ENCODE data around the gene SGMS1.

Gene SGMS1

GRCh38 chr10:50567384-50567783, 56.4 kb downstream of the SGMS1 start:
- H3K9ac ChIP-seq (ENCODE audit: insufficient read length, low read depth) = no peak overlapping the region
- DNase-seq (ENCODE audit: low read depth, low spot score) = no peak

GRCh38 chr10:50566150-50566549, 57.6 kb downstream of the SGMS1 start:
- Histone ChIP-seq H3K9ac (ENCODE audit: insufficient read length, low read depth) (no peak overlapping the region), H3K36me3 (ENCODE audit: insufficient read depth, insufficient read length, low read length) (no peaks in the 10 kb centered on the region), H3K9me3 (ENCODE audit: insufficient read depth, low read length) (no peaks in the 10 kb centered on the region), H3K4me3 (ENCODE audit: insufficient read length, low read depth) (no peak overlapping the region), H3K4me1 (ENCODE audit: insufficient read depth, insufficient read length) (no peaks in the 10 kb centered on the region), H3K27me3 (ENCODE audit: insufficient read depth, insufficient read length) (no peaks in the 10 kb centered on the region)
- DNase-seq (ENCODE audit: low read depth, low spot score) = no peak
- TF ChIP-seq ZNF274 (IDR thresholded peaks at IDR 0.05; ENCODE audit: low read depth, low read length) = no peak
- TF ChIP-seq YY1 (IDR thresholded peaks at IDR 0.05; ENCODE audit: insufficient read depth, insufficient read length) = no peak
- TF ChIP-seq SUZ12 (IDR thresholded peaks at IDR 0.05; ENCODE audit: extremely low read depth, insufficient read depth, insufficient read length) = no peak

More at GRCh38 chr10:50567384-50567783, 56.4 kb downstream of the SGMS1 start:
- Histone ChIP-seq H3K4me3 (ENCODE audit: insufficient read length, low read depth) (no peak overlapping the region), H3K36me3 (ENCODE audit: insufficient read depth, insufficient read length, low read length) (no peaks in the 10 kb centered on the region), H3K27me3 (ENCODE audit: insufficient read depth, insufficient read length) (no peaks in the 10 kb centered on the region), H3K4me1 (ENCODE audit: insufficient read depth, insufficient read length) (no peaks in the 10 kb centered on the region), H3K9me3 (ENCODE audit: insufficient read depth, low read length) (no peaks in the 10 kb centered on the region)
- TF ChIP-seq SUZ12 (IDR thresholded peaks at IDR 0.05; ENCODE audit: extremely low read depth, insufficient read depth, insufficient read length) (no peak), YY1 (IDR thresholded peaks at IDR 0.05; ENCODE audit: insufficient read depth, insufficient read length) (no peak), ZNF274 (IDR thresholded peaks at IDR 0.05; ENCODE audit: low read depth, low read length) (no peak)

GRCh38 chr10:50565301-50566083, 58.3 kb downstream of the SGMS1 start:
- no peaks in the 10 kb centered on the region for H3K9me3 ChIP-seq (ENCODE audit: insufficient read depth, low read length)
- no peaks in the 10 kb centered on the region for H3K4me1 ChIP-seq (ENCODE audit: insufficient read depth, insufficient read length)
- no peak for DNase-seq (ENCODE audit: low read depth, low spot score)
- no peaks in the 10 kb centered on the region for H3K27me3 ChIP-seq (ENCODE audit: insufficient read depth, insufficient read length)
- H3K36me3 ChIP-seq (ENCODE audit: insufficient read depth, insufficient read length, low read length) = no peaks in the 10 kb centered on the region
- TF ChIP-seq SUZ12 (IDR thresholded peaks at IDR 0.05; ENCODE audit: extremely low read depth, insufficient read depth, insufficient read length) (no peak), YY1 (IDR thresholded peaks at IDR 0.05; ENCODE audit: insufficient read depth, insufficient read length) (no peak), ZNF274 (IDR thresholded peaks at IDR 0.05; ENCODE audit: low read depth, low read length) (no peak)
- no peak overlapping the region for H3K4me3 ChIP-seq (ENCODE audit: insufficient read length, low read depth)
- H3K9ac ChIP-seq (ENCODE audit: insufficient read length, low read depth) = no peak overlapping the region

- TF ChIP-seq YY1 (IDR thresholded peaks at IDR 0.05; ENCODE audit: insufficient read depth, insufficient read length) (no peak), ZNF274 (IDR thresholded peaks at IDR 0.05; ENCODE audit: low read depth, low read length) (no peak), SUZ12 (IDR thresholded peaks at IDR 0.05; ENCODE audit: extremely low read depth, insufficient read depth, insufficient read length) (no peak)
Observed at GRCh38 chr10:50563906-50564305, 59.9 kb downstream of the SGMS1 start.

GRCh38 chr10:50561816-50562215, 61.9 kb downstream of the SGMS1 start:
- no peaks in the 10 kb centered on the region for H3K4me1 ChIP-seq (ENCODE audit: insufficient read depth, insufficient read length)

More at GRCh38 chr10:50563906-50564305, 59.9 kb downstream of the SGMS1 start:
- H3K4me3 ChIP-seq (ENCODE audit: insufficient read length, low read depth) = no peak overlapping the region
- no peak for DNase-seq (ENCODE audit: low read depth, low spot score)
- no peaks in the 10 kb centered on the region for H3K36me3 ChIP-seq (ENCODE audit: insufficient read depth, insufficient read length, low read length)
- H3K9ac ChIP-seq (ENCODE audit: insufficient read length, low read depth) = no peak overlapping the region
- no peaks in the 10 kb centered on the region for H3K27me3 ChIP-seq (ENCODE audit: insufficient read depth, insufficient read length)
- no peaks in the 10 kb centered on the region for H3K4me1 ChIP-seq (ENCODE audit: insufficient read depth, insufficient read length)
- H3K9me3 ChIP-seq (ENCODE audit: insufficient read depth, low read length) = no peaks in the 10 kb centered on the region

GRCh38 chr10:50561266-50561665, 62.5 kb downstream of the SGMS1 start:
- H3K4me1 ChIP-seq (ENCODE audit: insufficient read depth, insufficient read length) = no peaks in the 10 kb centered on the region
- no peaks in the 10 kb centered on the region for H3K36me3 ChIP-seq (ENCODE audit: insufficient read depth, insufficient read length, low read length)
- H3K4me3 ChIP-seq (ENCODE audit: insufficient read length, low read depth) = no peak overlapping the region
- H3K27me3 ChIP-seq (ENCODE audit: insufficient read depth, insufficient read length) = no peaks in the 10 kb centered on the region
- TF ChIP-seq ZNF274 (IDR thresholded peaks at IDR 0.05; ENCODE audit: low read depth, low read length) (no peak), YY1 (IDR thresholded peaks at IDR 0.05; ENCODE audit: insufficient read depth, insufficient read length) (no peak), SUZ12 (IDR thresholded peaks at IDR 0.05; ENCODE audit: extremely low read depth, insufficient read depth, insufficient read length) (no peak)
- DNase-seq (ENCODE audit: low read depth, low spot score) = no peak
- H3K9ac ChIP-seq (ENCODE audit: insufficient read length, low read depth) = no peak overlapping the region
- H3K9me3 ChIP-seq (ENCODE audit: insufficient read depth, low read length) = no peaks in the 10 kb centered on the region

More at GRCh38 chr10:50561816-50562215, 61.9 kb downstream of the SGMS1 start:
- DNase-seq (ENCODE audit: low read depth, low spot score) = no peak
- Histone ChIP-seq H3K9ac (ENCODE audit: insufficient read length, low read depth) (no peak overlapping the region), H3K27me3 (ENCODE audit: insufficient read depth, insufficient read length) (no peaks in the 10 kb centered on the region), H3K4me3 (ENCODE audit: insufficient read length, low read depth) (no peak overlapping the region), H3K9me3 (ENCODE audit: insufficient read depth, low read length) (no peaks in the 10 kb centered on the region), H3K36me3 (ENCODE audit: insufficient read depth, insufficient read length, low read length) (no peaks in the 10 kb centered on the region)
- no peak for TF ChIP-seq SUZ12 (IDR thresholded peaks at IDR 0.05; ENCODE audit: extremely low read depth, insufficient read depth, insufficient read length)
- TF ChIP-seq ZNF274 (IDR thresholded peaks at IDR 0.05; ENCODE audit: low read depth, low read length) = no peak
- no peak for TF ChIP-seq YY1 (IDR thresholded peaks at IDR 0.05; ENCODE audit: insufficient read depth, insufficient read length)

- H3K4me3 ChIP-seq (ENCODE audit: insufficient read length, low read depth) = no peak overlapping the region
- no peaks in the 10 kb centered on the region for H3K36me3 ChIP-seq (ENCODE audit: insufficient read depth, insufficient read length, low read length)
- H3K9ac ChIP-seq (ENCODE audit: insufficient read length, low read depth) = no peak overlapping the region
- no peaks in the 10 kb centered on the region for H3K27me3 ChIP-seq (ENCODE audit: insufficient read depth, insufficient read length)
- no peak for DNase-seq (ENCODE audit: low read depth, low spot score)
- H3K4me1 ChIP-seq (ENCODE audit: insufficient read depth, insufficient read length) = no peaks in the 10 kb centered on the region
- no peak for TF ChIP-seq ZNF274 (IDR thresholded peaks at IDR 0.05; ENCODE audit: low read depth, low read length)
- no peak for TF ChIP-seq YY1 (IDR thresholded peaks at IDR 0.05; ENCODE audit: insufficient read depth, insufficient read length)
- TF ChIP-seq SUZ12 (IDR thresholded peaks at IDR 0.05; ENCODE audit: extremely low read depth, insufficient read depth, insufficient read length) = no peak
- H3K9me3 ChIP-seq (ENCODE audit: insufficient read depth, low read length) = no peaks in the 10 kb centered on the region
Observed at GRCh38 chr10:50560370-50560769, 63.4 kb downstream of the SGMS1 start.

Measured in NT2/D1 (cell line).